ENCODE data around the gene UNG.

The UNG gene

DNA sequence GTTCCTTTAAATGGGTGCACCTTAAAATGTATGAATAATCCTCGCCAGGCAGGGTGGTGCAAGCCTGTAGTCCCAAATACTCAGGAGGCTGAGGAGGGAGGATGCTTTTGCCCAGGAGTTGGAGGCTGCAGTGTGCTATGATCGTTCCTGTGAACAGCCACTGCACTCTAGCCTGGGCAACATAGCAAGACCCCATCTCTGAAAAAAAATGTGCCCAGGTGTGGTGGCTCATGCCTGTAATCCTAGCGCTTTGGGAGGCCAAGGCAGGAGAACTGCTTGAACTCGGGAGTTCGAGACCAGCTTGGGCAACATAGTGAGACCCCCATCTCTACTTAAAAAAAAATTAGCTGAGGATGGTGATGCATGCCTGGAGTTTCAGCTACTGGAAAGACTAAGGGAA, 58.6 kb downstream of the UNG start:
- DNase-seq (no peak), ATAC-seq (no peak)

DNA sequence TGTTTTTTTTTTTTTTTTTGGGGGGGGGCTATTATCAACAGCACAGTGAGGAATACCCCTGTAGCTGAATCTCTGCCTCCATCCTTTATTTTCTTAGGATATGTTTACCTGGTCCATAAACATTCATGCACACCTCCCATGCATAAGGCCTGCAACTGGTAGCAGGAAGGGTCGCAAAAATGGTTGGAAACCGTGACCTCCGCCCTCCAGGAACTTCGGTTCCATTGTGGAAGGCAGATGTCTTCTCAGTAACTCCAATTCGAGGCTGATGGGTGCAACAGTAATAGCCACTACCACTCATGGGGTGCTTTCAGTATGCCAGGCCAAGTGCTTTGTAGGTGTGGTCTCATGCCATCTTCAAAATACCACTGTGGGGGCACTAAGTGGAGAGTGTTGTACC, 59.2 kb downstream of the UNG start:
- ATAC-seq, result no peak
- DNase-seq, result no peak

DNA sequence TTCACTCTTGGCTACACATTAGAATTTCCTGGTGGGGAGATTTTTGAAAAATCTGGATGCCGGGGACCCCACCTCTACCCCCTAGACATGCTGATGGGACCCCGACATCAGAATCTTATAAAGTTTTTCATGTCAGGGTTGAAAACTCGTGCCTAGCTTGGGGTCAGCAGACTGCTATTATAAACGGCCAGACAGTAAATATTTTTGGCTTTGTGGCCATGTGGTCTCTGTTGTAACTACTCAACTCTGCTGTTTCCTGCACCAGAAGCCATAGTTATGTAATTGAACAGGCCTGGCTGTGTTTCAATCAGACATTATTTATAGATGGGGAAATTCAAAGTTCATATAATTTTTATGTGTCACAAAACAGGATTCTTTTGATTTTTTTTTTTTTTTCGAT, 60.6 kb downstream of the UNG start:
- no peak for ATAC-seq

DNA sequence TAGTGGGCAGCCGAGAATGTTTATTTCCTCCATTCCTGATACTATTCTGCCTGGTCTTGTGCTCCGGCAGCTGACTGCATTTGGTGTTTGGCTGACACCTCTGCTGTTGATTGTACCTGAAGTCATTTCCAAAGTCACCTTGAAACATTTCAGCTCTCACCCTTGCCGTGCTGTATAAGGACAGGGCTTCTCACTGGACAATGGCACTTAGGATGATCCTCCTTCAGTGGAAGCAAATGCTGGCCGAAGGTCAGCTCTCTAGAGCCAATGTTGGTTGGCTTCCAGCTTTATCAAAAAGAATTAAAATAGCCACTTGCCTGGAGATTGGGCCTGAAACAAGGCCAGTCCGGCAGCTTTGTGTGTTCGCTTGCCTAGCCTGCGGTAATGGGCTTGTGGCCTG, 63.0 kb downstream of the UNG start:
- ATAC-seq (no peak), DNase-seq (no peak)

More for the DNA sequence above, 60.6 kb downstream of the UNG start:
- DNase-seq, result no peak
